ENCODE data around the gene TMED10.

DNA sequence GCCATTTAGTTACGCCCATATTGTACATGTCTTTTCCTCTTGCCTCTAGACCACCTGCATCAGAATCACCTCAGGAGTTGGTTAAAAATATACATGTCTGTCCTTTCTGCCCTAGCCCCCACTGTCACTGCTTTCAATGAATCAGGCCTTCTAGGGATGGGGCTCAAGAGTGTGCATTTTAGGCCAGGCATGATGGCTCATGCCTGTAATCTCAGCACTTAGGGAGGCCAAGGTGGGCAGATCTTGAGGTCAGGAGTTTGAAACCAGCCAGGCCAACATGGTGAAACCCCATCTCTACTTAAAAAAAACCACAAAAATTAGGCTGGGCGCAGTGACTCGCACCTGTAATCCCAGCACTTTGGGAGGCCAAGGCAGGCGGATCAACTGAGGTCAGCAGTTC, 13.6 kb upstream of the TMED10 start:
- TF ChIP-seq, protein P1, sequence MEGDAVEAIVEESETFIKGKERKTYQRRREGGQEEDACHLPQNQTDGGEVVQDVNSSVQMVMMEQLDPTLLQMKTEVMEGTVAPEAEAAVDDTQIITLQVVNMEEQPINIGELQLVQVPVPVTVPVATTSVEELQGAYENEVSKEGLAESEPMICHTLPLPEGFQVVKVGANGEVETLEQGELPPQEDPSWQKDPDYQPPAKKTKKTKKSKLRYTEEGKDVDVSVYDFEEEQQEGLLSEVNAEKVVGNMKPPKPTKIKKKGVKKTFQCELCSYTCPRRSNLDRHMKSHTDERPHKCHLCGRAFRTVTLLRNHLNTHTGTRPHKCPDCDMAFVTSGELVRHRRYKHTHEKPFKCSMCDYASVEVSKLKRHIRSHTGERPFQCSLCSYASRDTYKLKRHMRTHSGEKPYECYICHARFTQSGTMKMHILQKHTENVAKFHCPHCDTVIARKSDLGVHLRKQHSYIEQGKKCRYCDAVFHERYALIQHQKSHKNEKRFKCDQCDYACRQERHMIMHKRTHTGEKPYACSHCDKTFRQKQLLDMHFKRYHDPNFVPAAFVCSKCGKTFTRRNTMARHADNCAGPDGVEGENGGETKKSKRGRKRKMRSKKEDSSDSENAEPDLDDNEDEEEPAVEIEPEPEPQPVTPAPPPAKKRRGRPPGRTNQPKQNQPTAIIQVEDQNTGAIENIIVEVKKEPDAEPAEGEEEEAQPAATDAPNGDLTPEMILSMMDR (IDR thresholded peaks at IDR 0.05), result no peak
- TF ChIP-seq POLR2A (IDR thresholded peaks at IDR 0.05), result no peak
